Duodenal mucosa (tissue), 2 donors: ENCODE data around the gene SEMA4C.

Experiments used
- H3K27ac ChIP-seq: one replicate; pipeline ENCODE4 v1.7.0; 2013; ENCODE audit warnings: low read depth, low read length
- H3K27me3 ChIP-seq, 2 donors: one replicate each; pipeline ENCODE4 v1.7.0; 2013; ENCODE audit warnings: low read length in 2 of 2, control low read depth in 1 of 2; ENCODE audit not compliant: insufficient read depth in 2 of 2, control insufficient read depth in 1 of 2
- H3K36me3 ChIP-seq, 2 donors: one replicate each; pipeline ENCODE4 v1.7.0; 2013; ENCODE audit warnings: low read length in 2 of 2, control low read depth in 1 of 2; ENCODE audit not compliant: insufficient read depth in 2 of 2, control insufficient read depth in 1 of 2
- H3K4me1 ChIP-seq, 2 donors: one replicate each; pipeline ENCODE4 v1.7.0; 2013; ENCODE audit warnings: low read length in 2 of 2, control low read depth in 1 of 2; ENCODE audit not compliant: insufficient read depth in 2 of 2, control insufficient read depth in 1 of 2
- H3K4me3 ChIP-seq, 2 donors: one replicate each; pipeline ENCODE4 v1.7.0; 2013; ENCODE audit warnings: low read length in 2 of 2, low read depth in 1 of 2
- H3K9ac ChIP-seq, 2 donors: one replicate each; pipeline ENCODE4 v1.7.0; 2013; ENCODE audit warnings: low read length in 2 of 2, low read depth in 1 of 2
- H3K9me3 ChIP-seq, 2 donors: one replicate each; pipeline ENCODE4 v1.7.0; 2013; ENCODE audit warnings: low read length in 2 of 2, control low read depth in 1 of 2; ENCODE audit not compliant: control insufficient read depth in 1 of 2

SEMA4C gene

DNA sequence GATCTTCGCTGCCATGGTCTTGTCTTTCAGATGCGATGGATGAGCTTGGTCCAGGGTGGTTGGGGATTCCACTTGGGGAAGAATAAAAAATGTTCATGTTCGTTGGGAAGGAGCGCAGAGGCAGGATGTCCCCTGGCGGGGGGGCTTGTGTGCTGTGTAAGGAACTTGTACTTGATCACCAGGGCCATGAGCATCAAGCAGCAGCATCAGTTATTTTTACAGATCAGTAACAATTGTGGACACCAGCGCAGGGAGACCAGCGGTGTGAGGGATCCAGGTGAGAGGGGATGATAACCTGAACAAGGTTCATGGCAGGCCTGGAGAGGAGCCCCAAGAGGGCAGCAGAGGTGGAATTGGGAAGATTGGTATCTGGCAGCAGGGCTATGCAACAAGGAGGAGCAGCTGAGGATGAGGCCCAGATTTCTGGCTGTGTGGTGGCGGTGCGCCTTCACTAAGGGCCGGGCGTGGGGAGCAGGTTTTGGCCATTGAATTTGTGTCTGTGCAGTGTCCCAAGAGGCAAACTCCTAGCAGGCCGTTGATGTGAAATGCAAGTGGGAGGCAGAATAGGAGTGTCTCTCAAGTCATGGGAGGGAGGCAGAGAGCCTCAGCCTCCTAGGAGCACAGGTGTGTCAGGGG lies 49.9 kb downstream of the SEMA4C start:
- peaks cover 9 to 20% of the 10 kb centered on the region in 2 donors for H3K36me3 ChIP-seq
- peak overlapping the region; percentile 69 to 82 for H3K4me3 ChIP-seq
- H3K27ac ChIP-seq: peak overlapping the region; percentile 3
- H3K4me1 ChIP-seq: peaks cover 63 to 68% of the 10 kb centered on the region in 2 donors
- H3K27me3 ChIP-seq: no peaks in the 10 kb centered on the region
- peak overlapping the region; percentile 12 to 42 for H3K9ac ChIP-seq
- no peaks in the 10 kb centered on the region for H3K9me3 ChIP-seq

DNA sequence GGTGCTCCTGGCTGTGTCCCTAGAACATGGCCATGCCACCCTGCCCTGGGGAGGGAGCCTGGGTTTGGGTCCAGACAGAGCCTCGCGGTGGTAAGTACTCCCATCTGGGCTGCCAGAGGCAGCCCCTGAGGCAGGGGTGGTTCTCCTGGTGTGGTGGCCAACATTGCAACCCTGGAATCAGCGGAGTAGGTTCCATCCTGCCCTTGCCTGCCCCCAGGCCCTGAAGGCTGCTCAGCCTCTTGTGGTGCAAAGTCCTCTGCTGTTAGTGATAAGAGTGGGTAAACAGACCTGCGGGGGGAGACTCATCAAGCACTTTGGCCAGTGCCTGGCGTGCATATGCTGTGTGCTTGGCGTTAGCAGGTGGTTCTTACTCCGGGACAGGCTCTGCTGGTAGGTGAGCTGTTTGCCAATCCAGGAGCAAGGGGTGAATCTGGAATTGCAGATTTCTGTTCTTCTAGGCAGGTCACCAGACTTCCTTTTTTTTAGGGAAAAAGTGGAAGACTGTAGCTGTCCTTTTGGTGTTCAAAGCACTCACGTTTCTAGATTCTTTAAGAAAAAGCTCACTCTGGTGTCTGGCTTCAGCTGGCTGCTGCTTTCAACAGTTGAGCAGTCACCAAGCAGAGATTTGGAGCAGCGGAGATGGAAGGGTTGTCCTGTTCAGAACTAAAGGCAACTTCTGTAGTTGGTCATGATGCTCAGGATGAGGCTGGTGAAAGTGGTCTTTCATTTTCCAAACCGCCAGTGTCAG lies 50.6 kb downstream of the SEMA4C start:
- Histone ChIP-seq H3K4me3 (peak overlapping the region; percentile 69 to 82), H3K27me3 (no peaks in the 10 kb centered on the region), H3K9ac (peak overlapping the region; percentile 42 to 49), H3K9me3 (no peaks in the 10 kb centered on the region), H3K36me3 (peaks cover 5 to 14% of the 10 kb centered on the region in 2 donors), H3K27ac (peak overlapping the region; percentile 3), H3K4me1 (peaks cover 66 to 69% of the 10 kb centered on the region in 2 donors)

- Histone ChIP-seq H3K4me3 (peak overlapping the region; percentile 82 to 97), H3K27me3 (no peaks in the 10 kb centered on the region), H3K36me3 (peaks cover 4 to 8% of the 10 kb centered on the region in 2 donors), H3K9me3 (no peaks in the 10 kb centered on the region), H3K9ac (peak overlapping the region; percentile 60 to 77), H3K27ac (no peak overlapping the region), H3K4me1 (peaks cover 62% of the 10 kb centered on the region in 2 donors)
These were observed 52.0 kb downstream of the SEMA4C start for GRCh38 chr2:96817882-96818281.

DNA sequence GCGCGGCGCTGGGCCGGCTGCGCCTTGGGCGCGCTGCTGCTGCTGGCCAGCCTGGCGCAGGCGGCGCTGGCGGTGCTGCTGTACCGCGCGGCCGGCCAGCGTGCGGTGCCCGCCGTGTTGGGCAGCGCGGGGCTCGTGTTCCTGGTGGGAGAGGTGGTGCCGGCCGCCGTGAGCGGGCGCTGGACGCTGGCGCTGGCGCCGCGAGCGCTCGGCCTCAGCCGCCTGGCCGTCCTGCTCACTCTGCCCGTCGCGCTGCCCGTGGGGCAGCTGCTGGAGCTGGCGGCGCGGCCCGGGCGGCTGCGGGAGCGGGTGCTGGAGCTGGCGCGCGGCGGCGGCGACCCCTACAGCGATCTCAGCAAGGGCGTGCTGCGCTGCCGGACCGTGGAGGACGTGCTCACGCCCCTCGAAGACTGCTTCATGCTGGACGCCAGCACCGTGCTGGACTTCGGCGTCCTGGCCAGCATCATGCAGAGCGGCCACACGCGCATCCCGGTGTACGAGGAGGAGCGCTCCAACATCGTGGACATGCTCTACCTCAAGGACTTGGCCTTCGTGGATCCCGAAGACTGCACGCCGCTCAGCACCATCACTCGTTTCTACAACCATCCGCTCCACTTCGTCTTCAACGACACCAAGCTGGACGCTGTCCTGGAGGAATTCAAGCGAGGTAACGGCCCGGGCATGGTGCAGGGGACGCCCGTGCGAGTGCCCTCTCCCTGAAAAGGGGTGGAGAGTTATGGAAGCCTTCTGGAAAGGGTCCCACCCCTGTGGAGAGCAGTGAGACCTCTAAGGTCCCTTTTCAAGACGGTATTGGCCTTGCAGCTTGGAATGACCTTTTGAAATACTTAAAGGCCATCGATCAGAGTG lies 52.8 kb downstream of the SEMA4C start:
- Histone ChIP-seq H3K36me3 (peaks cover 0 to 10% of the 10 kb centered on the region in 2 donors), H3K9me3 (no peaks in the 10 kb centered on the region), H3K4me3 (peak overlapping the region; percentile 82 to 97), H3K9ac (peak overlapping the region; percentile 60 to 77), H3K27ac (no peak overlapping the region), H3K4me1 (peaks cover 57 to 60% of the 10 kb centered on the region in 2 donors), H3K27me3 (no peaks in the 10 kb centered on the region)

DNA sequence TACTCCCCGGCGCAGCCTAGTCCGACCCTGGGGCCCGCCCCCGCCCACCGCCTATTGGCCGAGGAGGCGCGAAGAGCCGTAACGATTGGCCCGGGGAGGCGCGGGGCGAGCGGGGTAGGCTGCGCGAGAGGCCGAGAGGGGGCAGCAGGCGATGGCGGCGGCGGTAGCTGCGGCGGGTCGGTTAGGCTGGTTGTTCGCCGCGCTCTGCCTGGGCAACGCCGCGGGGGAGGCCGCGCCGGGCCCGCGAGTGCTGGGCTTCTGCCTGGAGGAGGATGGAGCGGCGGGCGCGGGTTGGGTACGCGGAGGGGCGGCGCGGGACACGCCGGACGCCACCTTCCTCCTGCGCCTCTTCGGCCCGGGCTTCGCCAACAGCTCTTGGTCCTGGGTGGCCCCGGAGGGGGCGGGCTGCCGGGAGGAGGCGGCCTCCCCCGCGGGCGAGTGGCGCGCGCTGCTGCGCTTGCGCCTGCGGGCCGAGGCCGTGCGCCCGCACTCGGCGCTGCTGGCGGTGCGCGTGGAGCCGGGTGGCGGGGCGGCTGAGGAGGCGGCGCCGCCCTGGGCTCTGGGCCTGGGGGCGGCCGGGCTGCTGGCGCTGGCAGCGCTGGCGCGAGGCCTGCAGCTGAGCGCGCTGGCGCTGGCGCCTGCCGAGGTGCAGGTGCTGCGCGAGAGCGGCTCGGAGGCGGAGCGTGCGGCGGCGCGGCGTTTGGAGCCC lies 53.6 kb downstream of the SEMA4C start, which contains the start of gene CNNM3:
TSS of gene CNNM3 (plus strand) at position 142 of the 709 bp plus-strand sequence. CDS start at position 152, 10 bp downstream.
- Histone ChIP-seq H3K4me3 (peak within 1 kb of the TSS; percentile 83 to 97), H3K9me3 (no peaks in the 10 kb centered on the region), H3K4me1 (peaks cover 55 to 60% of the 10 kb centered on the region in 2 donors), H3K9ac (peak within 1 kb of the TSS; percentile 77 to 89), H3K27me3 (no peaks in the 10 kb centered on the region), H3K36me3 (peaks cover 0 to 11% of the 10 kb centered on the region in 2 donors), H3K27ac (peak within 1 kb of the TSS; percentile 96)

DNA sequence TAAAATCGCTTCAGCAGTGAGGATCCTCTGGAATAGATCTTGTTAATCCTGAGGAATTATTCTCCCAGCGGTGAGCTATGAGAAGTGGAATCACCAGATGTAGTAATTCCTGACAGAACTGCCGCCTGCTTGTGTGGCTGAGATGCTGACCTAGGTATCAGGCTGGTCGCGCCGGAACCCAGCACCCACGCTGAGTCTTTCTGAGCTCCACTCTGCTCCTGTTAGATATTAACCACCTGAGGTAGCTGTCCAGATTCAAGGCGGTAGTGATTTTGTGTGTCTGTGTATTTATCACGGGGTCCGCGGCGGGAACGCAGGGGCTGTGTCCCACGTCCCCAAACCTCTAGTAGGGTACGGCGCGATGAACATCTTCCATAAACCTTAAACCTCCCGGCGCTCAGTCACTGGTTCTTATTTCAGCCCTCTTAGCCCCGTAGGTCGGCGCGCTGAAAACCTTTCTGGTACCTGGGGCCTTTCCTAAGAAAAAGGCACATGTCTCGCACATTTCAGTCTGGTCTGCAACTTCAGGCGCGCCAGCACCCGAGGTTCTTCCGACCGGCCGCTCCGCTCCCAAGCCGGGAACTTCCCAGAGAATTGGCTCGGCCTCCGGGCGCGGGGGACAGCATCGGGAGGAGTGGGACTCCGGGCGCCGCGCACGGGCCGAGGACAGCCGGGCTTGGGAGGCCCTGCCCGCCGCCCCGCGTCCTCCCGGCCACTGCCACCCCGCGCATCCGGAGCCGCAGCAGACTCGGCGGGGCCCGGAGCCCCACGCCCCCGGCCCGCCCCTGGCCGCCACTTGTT lies 54.4 kb downstream of the SEMA4C start:
- Histone ChIP-seq H3K27ac (peak overlapping the region; percentile 58), H3K9me3 (no peaks in the 10 kb centered on the region), H3K4me3 (peak overlapping the region; percentile 83 to 90), H3K27me3 (no peaks in the 10 kb centered on the region), H3K4me1 (peaks cover 55 to 60% of the 10 kb centered on the region in 2 donors), H3K9ac (peak overlapping the region; percentile 75 to 89), H3K36me3 (peaks cover 0 to 11% of the 10 kb centered on the region in 2 donors)

- H3K4me1 ChIP-seq: peaks cover 42 to 49% of the 10 kb centered on the region in 2 donors
- H3K27ac ChIP-seq: no peak overlapping the region
- H3K4me3 ChIP-seq: no peak overlapping the region
- H3K27me3 ChIP-seq: no peaks in the 10 kb centered on the region
- peaks cover 4 to 22% of the 10 kb centered on the region in 2 donors for H3K36me3 ChIP-seq
- no peak overlapping the region for H3K9ac ChIP-seq
- no peaks in the 10 kb centered on the region for H3K9me3 ChIP-seq
These were observed 56.2 kb downstream of the SEMA4C start for GRCh38 chr2:96813656-96814055.

DNA sequence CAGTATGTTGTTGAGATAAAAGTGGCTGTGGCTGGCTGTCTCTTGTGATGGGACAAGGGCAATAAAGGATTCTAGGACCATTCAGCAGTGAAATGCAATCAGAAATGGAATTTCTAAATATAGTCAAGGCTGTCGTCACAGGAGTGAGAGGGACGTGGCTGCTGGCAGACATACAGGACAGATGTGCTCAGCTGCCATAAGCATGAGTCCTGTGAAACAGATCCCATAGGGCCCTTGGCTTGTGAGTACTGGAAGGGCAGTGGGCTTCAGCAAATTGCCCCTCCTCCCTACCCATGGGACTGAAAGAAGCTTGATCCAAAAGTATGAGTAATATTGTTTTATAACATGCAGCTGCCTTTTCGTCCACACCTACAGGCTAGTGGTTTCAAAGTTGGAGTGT lies 58.0 kb downstream of the SEMA4C start:
- H3K4me3 ChIP-seq: no peak overlapping the region
- peaks cover 10 to 25% of the 10 kb centered on the region in 2 donors for H3K36me3 ChIP-seq
- no peak overlapping the region for H3K27ac ChIP-seq
- H3K9me3 ChIP-seq: no peaks in the 10 kb centered on the region
- H3K9ac ChIP-seq: no peak overlapping the region
- H3K4me1 ChIP-seq: peaks cover 28 to 32% of the 10 kb centered on the region in 2 donors
- H3K27me3 ChIP-seq: no peaks in the 10 kb centered on the region

DNA sequence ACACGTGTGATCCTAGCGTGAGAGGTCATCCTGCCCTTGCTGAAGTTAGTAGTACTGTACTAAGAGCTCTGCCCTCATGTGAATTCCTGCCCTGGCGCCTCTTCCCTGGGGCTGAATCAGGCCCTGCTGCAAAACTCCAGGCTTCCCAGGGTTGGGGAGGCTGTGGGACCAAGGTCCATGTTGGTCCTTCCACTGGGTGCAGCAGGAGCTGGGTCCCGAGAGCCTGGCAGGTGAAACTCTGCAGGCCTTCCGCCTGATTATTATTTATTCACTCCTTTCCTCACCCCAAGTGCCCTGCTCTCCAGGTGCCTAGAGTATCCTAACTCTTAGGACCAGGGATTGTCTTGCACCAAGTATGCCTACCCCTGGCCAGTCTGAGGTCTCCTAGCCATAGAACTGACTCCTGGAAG lies 59.1 kb downstream of the SEMA4C start:
- H3K9ac ChIP-seq: no peak overlapping the region
- H3K4me3 ChIP-seq: no peak overlapping the region
- H3K27me3 ChIP-seq: no peaks in the 10 kb centered on the region
- H3K36me3 ChIP-seq: peaks cover 10 to 25% of the 10 kb centered on the region in 2 donors
- H3K27ac ChIP-seq: no peak overlapping the region
- H3K4me1 ChIP-seq: peaks cover 28 to 32% of the 10 kb centered on the region in 2 donors
- no peaks in the 10 kb centered on the region for H3K9me3 ChIP-seq
